ENCODE measurements around the gene DCAF11.

Gene DCAF11

GRCh38 chr14:24141097-24141880, 26.7 kb downstream of the DCAF11 start, which contains the start of gene EMC9:
EMC9 (minus strand) TSS chr14:24141591; CDS start chr14:24141304, 287 bp downstream.
- peak; percentile 100 for DNase-seq

GRCh38 chr14:24143511-24143910, 28.9 kb downstream of the DCAF11 start:
- no peak for DNase-seq

GRCh38 chr14:24144451-24144850, 29.9 kb downstream of the DCAF11 start:
- no peak for DNase-seq

- DNase-seq: no peak
Measured at GRCh38 chr14:24145219-24145618, 30.6 kb downstream of the DCAF11 start.

GRCh38 chr14:24145690-24146452, 31.3 kb downstream of the DCAF11 start:
- peak in 1 of 2 donors; percentile 14 for DNase-seq

- peak; percentile 89 to 93 for DNase-seq
Measured at GRCh38 chr14:24146453-24146977, 31.9 kb downstream of the DCAF11 start, which contains the start of gene PSME2. PSME2 (minus strand) TSS chr14:24146610; CDS start chr14:24146581, 29 bp downstream.

- peak; percentile 98 for DNase-seq
Measured at GRCh38 chr14:24146978-24147760, 32.6 kb downstream of the DCAF11 start, which contains the start of gene RNF31. RNF31 (plus strand) TSS chr14:24147498; CDS start chr14:24147699, 201 bp downstream.

- DNase-seq: no peak
Measured at GRCh38 chr14:24147761-24148428, 33.3 kb downstream of the DCAF11 start.

- no peak for DNase-seq
Measured at GRCh38 chr14:24149302-24149969, 34.9 kb downstream of the DCAF11 start.

- no peak for DNase-seq
Measured at GRCh38 chr14:24150061-24150460, 35.5 kb downstream of the DCAF11 start.

- DNase-seq: no peak
Measured at GRCh38 chr14:24150567-24150966, 36.0 kb downstream of the DCAF11 start.

GRCh38 chr14:24150993-24151392, 36.4 kb downstream of the DCAF11 start:
- DNase-seq: no peak

- DNase-seq: no peak
Measured at GRCh38 chr14:24151404-24152080, 37.0 kb downstream of the DCAF11 start.

- DNase-seq: no peak
Measured at GRCh38 chr14:24155100-24155499, 40.5 kb downstream of the DCAF11 start.

GRCh38 chr14:24156840-24157239, 42.3 kb downstream of the DCAF11 start:
- DNase-seq: no peak

GRCh38 chr14:24157331-24157730, 42.8 kb downstream of the DCAF11 start:
- DNase-seq: no peak

GRCh38 chr14:24159777-24160498, 45.4 kb downstream of the DCAF11 start:
- no peak for DNase-seq

GRCh38 chr14:24160499-24160849, 45.9 kb downstream of the DCAF11 start:
- no peak for DNase-seq

- peak; percentile 98 to 99 for DNase-seq
Measured at GRCh38 chr14:24160850-24161804, 46.5 kb downstream of the DCAF11 start, which contains the start of gene IRF9. IRF9 (plus strand) TSS chr14:24161265; CDS start chr14:24162145, 880 bp downstream.

Measured in stimulated activated CD4-positive, alpha-beta T cell treated with anti-CD3 and anti-CD28 coated beads, Interleukin-2, amount 100 ng/mL, for 24 hours (primary cell).